H1 (cell line): Measurements from ENCODE around the gene SMOC2. TPM values are rescaled to one million over a fixed set of nuclear protein-coding genes. Genes with fewer than 3 reads are reported as not detected.

ENCODE experiments used
- CTCF ChIA-PET: fragments of 300-600 bp; sonication (Branson Sonifier 250); formaldehyde crosslinking; loops from one replicate; lab custom pipeline; 2021; ENCODE audit not compliant: partially characterized antibody; lab: Charles Lee
- POLR2A ChIA-PET: fragments of 300-600 bp; sonication (Branson Sonifier 250); formaldehyde crosslinking; loops from one replicate; lab custom pipeline; 2021; ENCODE audit warnings: inconsistent platforms; ENCODE audit not compliant: partially characterized antibody; lab: Charles Lee
- DNase-seq, 2 experiments: peaks; one replicate each; pipeline versions ENCODE4 v3.0.0 to v3.0.0-alpha.2; 2010 to 2022; ENCODE audit warnings: low spot score in 2 of 2, low read depth in 1 of 2, mixed read lengths in 1 of 2
- FAIRE-seq: peaks from 2 replicates; lab custom pipeline; 2011; peaks lifted over from hg19 to GRCh38; lab: Jason Lieb, UNC
- H2AFZ ChIP-seq: 2 replicates; pipeline ENCODE4 v1.8.1; 2012; ENCODE audit warnings: low read length, inconsistent platforms
- H2AK5ac ChIP-seq: 2 replicates; pipeline ENCODE4 v1.6.1; 2013; ENCODE audit warnings: low read depth, low read length
- H2BK120ac ChIP-seq: replicated peaks from 2 replicates; pipeline ENCODE3; 2013; ENCODE audit warnings: low read depth, low read length, inconsistent platforms
- H2BK12ac ChIP-seq: 2 replicates; pipeline ENCODE4 v1.6.1; 2013; ENCODE audit warnings: low read depth, low read length
- H2BK15ac ChIP-seq: 2 replicates; pipeline ENCODE4 v1.6.1; 2013; ENCODE audit warnings: low read length
- H2BK20ac ChIP-seq: 2 replicates; pipeline ENCODE4 v1.6.1; 2013; ENCODE audit warnings: low read length
- H2BK5ac ChIP-seq: 2 replicates; pipeline ENCODE4 v1.6.1; 2013; ENCODE audit warnings: low read depth, low read length
- H3K14ac ChIP-seq: 2 replicates; pipeline ENCODE4 v1.6.1; 2013; ENCODE audit warnings: inconsistent platforms; ENCODE audit not compliant: insufficient read length
- H3K18ac ChIP-seq: 2 replicates; pipeline ENCODE4 v1.6.1; 2013; ENCODE audit warnings: low read length; ENCODE audit errors: extremely low read depth
- H3K23ac ChIP-seq: 2 replicates; pipeline ENCODE4 v1.6.1; 2013; ENCODE audit warnings: inconsistent platforms; ENCODE audit not compliant: insufficient read length
- H3K23me2 ChIP-seq: 2 replicates; pipeline ENCODE4 v1.6.1; 2013; ENCODE audit warnings: low read depth, low read length
- H3K27ac ChIP-seq: 2 replicates; pipeline ENCODE4 v1.6.1; 2011; ENCODE audit warnings: low read depth, low read length, inconsistent platforms
- H3K27me3 ChIP-seq, 4 experiments: replicated peaks in 1 of 4; 1 replicate in 1 of 4; 2 replicates in 3 of 4; pipeline versions ENCODE4 v1.6.1 to v1.8.1; 2011 to 2013; ENCODE audit warnings: low read length in 3 of 4, mild to moderate bottlenecking in 3 of 4, inconsistent platforms in 2 of 4, mixed read lengths in 2 of 4, moderate library complexity in 1 of 4; ENCODE audit not compliant: control insufficient read depth in 3 of 4, insufficient read depth in 3 of 4; ENCODE audit errors: extremely low read depth in 1 of 4
- H3K36me3 ChIP-seq, 4 experiments: 2 replicates each; pipeline versions ENCODE4 v1.6.1 to v1.8.1; 2011 to 2013; ENCODE audit warnings: mild to moderate bottlenecking in 4 of 4, low read length in 3 of 4, moderate library complexity in 2 of 4, control low read depth in 1 of 4, inconsistent platforms in 1 of 4; ENCODE audit not compliant: insufficient read depth in 4 of 4, control insufficient read depth in 2 of 4
- H3K4ac ChIP-seq: replicated peaks from 2 replicates; pipeline ENCODE3; 2013; ENCODE audit warnings: low read length, low read depth, mixed read lengths, inconsistent platforms; ENCODE audit not compliant: insufficient read length
- H3K4me1 ChIP-seq, 4 experiments: replicated peaks in 1 of 4; 1 replicate in 1 of 4; 2 replicates in 3 of 4; pipeline versions ENCODE4 v1.6.1 to v1.8.1; 2011 to 2013; ENCODE audit warnings: low read length in 3 of 4, inconsistent platforms in 2 of 4, mixed read lengths in 1 of 4; ENCODE audit not compliant: insufficient read depth in 4 of 4, control insufficient read depth in 3 of 4
- H3K4me2 ChIP-seq, 2 experiments: 2 replicates each; pipeline versions ENCODE4 v1.6.1 to v1.8.1; 2011 to 2013; ENCODE audit warnings: low read depth in 2 of 2, low read length in 2 of 2, control low read depth in 1 of 2, inconsistent platforms in 1 of 2, mild to moderate bottlenecking in 1 of 2; ENCODE audit not compliant: insufficient read depth in 1 of 2
- H3K4me3 ChIP-seq, 4 experiments: fragments of 200-600, 300-600 bp in 1 of 4; sonication (generic), shearing (Covaris generic), sonication (Bioruptor Twin) in 1 of 4; 2 replicates each; pipeline versions ENCODE4 v1.5.1 to v1.8.1; 2011 to 2016; ENCODE audit warnings: low read length in 4 of 4, low read depth in 3 of 4, control low read depth in 2 of 4, inconsistent platforms in 2 of 4, mild to moderate bottlenecking in 2 of 4, mixed read lengths in 1 of 4, moderate library complexity in 1 of 4; ENCODE audit not compliant: insufficient read depth in 2 of 4; ENCODE audit errors: extremely low read depth in 1 of 4
- H3K56ac ChIP-seq: replicated peaks from 2 replicates; pipeline ENCODE3; 2013; ENCODE audit warnings: low read depth, mild to moderate bottlenecking, mixed read lengths, low read length, inconsistent platforms; ENCODE audit not compliant: insufficient read length
- H3K79me1 ChIP-seq: 2 replicates; pipeline ENCODE4 v1.6.1; 2013; ENCODE audit warnings: low read depth, low read length, control low read depth
- H3K79me2 ChIP-seq, 2 experiments: 2 replicates each; pipeline versions ENCODE4 v1.6.1 to v1.8.1; 2012 to 2013; ENCODE audit warnings: low read length in 2 of 2, mild to moderate bottlenecking in 2 of 2, inconsistent platforms in 1 of 2; ENCODE audit not compliant: insufficient read depth in 2 of 2, control insufficient read depth in 1 of 2
- H3K9ac ChIP-seq, 4 experiments: replicated peaks in 1 of 4; 1 replicate in 1 of 4; 2 replicates in 3 of 4; pipeline versions ENCODE4 v1.6.1 to v1.8.1; 2011 to 2013; ENCODE audit warnings: low read depth in 3 of 4, low read length in 3 of 4, control low read depth in 2 of 4, mild to moderate bottlenecking in 2 of 4, moderate library complexity in 2 of 4, inconsistent platforms in 1 of 4; ENCODE audit errors: extremely low read depth in 1 of 4
- H3K9me3 ChIP-seq, 2 experiments: 2 replicates each; pipeline versions ENCODE4 v1.6.1 to v1.8.1; 2012 to 2013; ENCODE audit warnings: mild to moderate bottlenecking in 2 of 2, moderate library complexity in 2 of 2, control low read depth in 1 of 2, inconsistent platforms in 1 of 2, low read depth in 1 of 2, low read length in 1 of 2, mixed read lengths in 1 of 2; ENCODE audit not compliant: insufficient read depth in 2 of 2
- H4K20me1 ChIP-seq, 2 experiments: replicated peaks in 1 of 2; 2 replicates each; pipeline versions ENCODE3 to v1.8.1; 2011 to 2013; ENCODE audit warnings: inconsistent platforms in 2 of 2, low read length in 2 of 2, mild to moderate bottlenecking in 1 of 2; ENCODE audit not compliant: insufficient read depth in 2 of 2, control insufficient read depth in 1 of 2
- H4K5ac ChIP-seq: 2 replicates; pipeline ENCODE4 v1.6.1; 2013; ENCODE audit warnings: low read length, low read depth, mixed read lengths, inconsistent platforms; ENCODE audit not compliant: insufficient read length
- H4K8ac ChIP-seq: 2 replicates; pipeline ENCODE4 v1.8.0; 2013; ENCODE audit warnings: mild to moderate bottlenecking, moderate library complexity, low read length, inconsistent platforms; ENCODE audit not compliant: insufficient read depth; ENCODE audit errors: extremely low read depth
- H4K91ac ChIP-seq: replicated peaks from 2 replicates; pipeline ENCODE3; 2013; ENCODE audit warnings: low read length, mixed read lengths, inconsistent platforms; ENCODE audit not compliant: insufficient read length
- CTBP2 ChIP-seq: IDR thresholded peaks from 2 replicates; pipeline ENCODE4 v1.7.0; 2011; ENCODE audit warnings: borderline replicate concordance, mild to moderate bottlenecking, moderate library complexity, mixed read lengths, low read length; ENCODE audit not compliant: insufficient read depth, insufficient read length
- GABPA ChIP-seq: IDR thresholded peaks from 2 replicates; pipeline ENCODE4 v1.6.1; 2011; ENCODE audit warnings: mild to moderate bottlenecking, low read length, moderate library complexity, borderline replicate concordance; ENCODE audit not compliant: insufficient read depth
- GTF2F1 ChIP-seq: IDR thresholded peaks from 2 replicates; pipeline ENCODE4 v1.6.1; 2012; ENCODE audit warnings: low read depth, low read length, improper control_type of control experiment, borderline replicate concordance
- JUN ChIP-seq: IDR thresholded peaks from 2 replicates; pipeline ENCODE4 v1.6.1; 2011; ENCODE audit warnings: low read depth, mild to moderate bottlenecking, improper control_type of control experiment, low read length
- KDM1A ChIP-seq: fragments of 200-600, 300-600 bp; sonication (generic); IDR thresholded peaks from 2 replicates; pipeline ENCODE4 v1.7.1; 2016; ENCODE audit warnings: mild to moderate bottlenecking, low read length, borderline replicate concordance
- MAFK ChIP-seq: IDR thresholded peaks from 2 replicates; pipeline ENCODE4 v1.6.1; 2012; ENCODE audit warnings: low read depth, mild to moderate bottlenecking, improper control_type of control experiment, low read length
- NANOG ChIP-seq: IDR thresholded peaks from 2 replicates; pipeline ENCODE4 v1.6.1; 2011; ENCODE audit warnings: low read length, low read depth, mild to moderate bottlenecking, inconsistent platforms; ENCODE audit not compliant: insufficient read depth, poor library complexity, severe bottlenecking
- NRF1 ChIP-seq: IDR thresholded peaks from 2 replicates; pipeline ENCODE4 v1.6.1; 2011; ENCODE audit warnings: mild to moderate bottlenecking, low read depth, low read length, improper control_type of control experiment
- POLR2A ChIP-seq, 2 experiments: IDR thresholded peaks; 1 replicate in 1 of 2; 2 replicates in 1 of 2; pipeline ENCODE4 v1.6.1; 2011; ENCODE audit warnings: low read depth in 2 of 2, low read length in 2 of 2, mild to moderate bottlenecking in 2 of 2; ENCODE audit errors: control extremely low read depth in 1 of 2
- POLR2AphosphoS5 ChIP-seq: IDR thresholded peaks from 2 replicates; pipeline ENCODE4 v1.6.1; 2011; ENCODE audit warnings: low read depth, low read length
- SIRT6 ChIP-seq: IDR thresholded peaks from one replicate; pipeline ENCODE4 v1.7.1; 2012; ENCODE audit warnings: low read length, inconsistent platforms
- SP4 ChIP-seq: IDR thresholded peaks from 2 replicates; pipeline ENCODE4 v1.6.1; 2012; ENCODE audit warnings: low read length, inconsistent platforms
- TAF1 ChIP-seq: IDR thresholded peaks from 2 replicates; pipeline ENCODE4 v1.6.1; 2011; ENCODE audit warnings: mild to moderate bottlenecking, low read depth, low read length
- TCF12 ChIP-seq: IDR thresholded peaks from 2 replicates; pipeline ENCODE4 v1.6.1; 2011; ENCODE audit warnings: low read depth, mild to moderate bottlenecking, low read length
- ZNF274 ChIP-seq: IDR thresholded peaks from 2 replicates; pipeline ENCODE4 v1.7.0; 2012; ENCODE audit warnings: low read length, borderline replicate concordance; ENCODE audit errors: extremely low read depth
- WGBS, 2 experiments: shearing (Covaris generic) in 1 of 2; methylation state at CpG; one replicate each; pipeline versions ENCODE4 v1.1.6 to v1.1.7; 2013 to 2015; ENCODE audit warnings: low lambda C conversion rate in 2 of 2, mixed read lengths in 2 of 2, inconsistent platforms in 1 of 2, low coverage in 1 of 2, missing lambda C conversion rate in 1 of 2; ENCODE audit not compliant: insufficient replicate concordance in 2 of 2, insufficient coverage in 1 of 2, insufficient read length in 1 of 2; ENCODE audit errors: extremely low coverage in 1 of 2, missing lambda C conversion rate in 1 of 2; 5-methylcytosine and 5-hydroxymethylcytosine counted together
- polyA plus RNA-seq, 7 experiments: library from polyadenylated mRNA; depleted of rRNA in 3 of 7; stranded (reverse) in 5 of 7; unstranded in 2 of 7; fragments of >200 nt in 5 of 7; fragments of 200-250 nt in 2 of 7; gene quantifications; 1 replicate in 5 of 7; 2 replicates in 1 of 7; 4 replicates in 1 of 7; pipeline versions ENCODE4 v1.2.1 to v1.2.3, GENCODE V29; 2011 to 2013; ENCODE audit warnings: missing spikeins in 2 of 7, mixed read lengths in 2 of 7
- total RNA-seq: library from RNA; stranded (reverse); fragmentation: NEBNext Ultra II Directional; extraction: Animal tissue kit (Norgen Biotek cat#: 25700); gene quantifications from 2 replicates; pipeline ENCODE4 v1.2.1, GENCODE V29; 2021
- TF ChIP-seq, protein P1 (sequence below): IDR thresholded peaks from 2 replicates; pipeline ENCODE4 v1.6.1; 2012; ENCODE audit warnings: inconsistent platforms

SMOC2 gene
- total and polyA plus RNA-seq, 2 of the 8 experiments (the other 6 are each of a cell fraction or from before 2014, with no cell fraction given) = 7.7 to 8.5 TPM

GRCh38 chr6:168684906-168685305 is 243.9 kb downstream of the SMOC2 start:
- FAIRE-seq (no peak), DNase-seq (no peak)
- H3K79me1 ChIP-seq = no peaks in the 10 kb centered on the region
- H4K20me1 ChIP-seq = no peaks in the 10 kb centered on the region
- H3K4me3 ChIP-seq = no peak overlapping the region
- H3K27ac ChIP-seq = no peak overlapping the region
- H3K18ac ChIP-seq = no peak overlapping the region
- no peak overlapping the region for H2BK5ac ChIP-seq
- no peak overlapping the region for H4K8ac ChIP-seq
- ChIA-PET CTCF (no interaction called here), POLR2A (no interaction called here)
- no peak overlapping the region for H3K56ac ChIP-seq
- no peak overlapping the region for H3K4ac ChIP-seq
- H3K9ac ChIP-seq = no peak overlapping the region
- H2BK120ac ChIP-seq = no peak overlapping the region
- 89% methylated on average over 8 of the region's 8 CpGs; no CpG with 5 or more reads in 1 of the 2 experiments for WGBS, 2 experiments
- no peak overlapping the region for H3K4me2 ChIP-seq
- no peaks in the 10 kb centered on the region for H3K27me3 ChIP-seq
- H2AK5ac ChIP-seq = no peak overlapping the region
- no peak overlapping the region for H4K91ac ChIP-seq
- no peak overlapping the region for H3K14ac ChIP-seq
- H2BK15ac ChIP-seq = no peak overlapping the region
- no peak overlapping the region for H2BK20ac ChIP-seq
- TF ChIP-seq POLR2AphosphoS5 = no peak
- no peak for TF ChIP-seq ZNF274
- TF ChIP-seq TCF12 = no peak
- no peak for TF ChIP-seq POLR2A (IDR thresholded peaks at IDR 0.05; ENCODE audit: control extremely low read depth in 1 of 2, low read depth in 2 of 2, low read length in 2 of 2)
- TF ChIP-seq KDM1A = no peak
- no peak for TF ChIP-seq SP4
- no peak for TF ChIP-seq TAF1
- TF ChIP-seq MAFK = no peak
- no peak for TF ChIP-seq NRF1
- no peak for TF ChIP-seq GTF2F1
- no peak for TF ChIP-seq SIRT6
- TF ChIP-seq GABPA = no peak
- TF ChIP-seq JUN = no peak
- no peak for TF ChIP-seq NANOG
- TF ChIP-seq CTBP2 = no peak
- TF ChIP-seq, protein P1, sequence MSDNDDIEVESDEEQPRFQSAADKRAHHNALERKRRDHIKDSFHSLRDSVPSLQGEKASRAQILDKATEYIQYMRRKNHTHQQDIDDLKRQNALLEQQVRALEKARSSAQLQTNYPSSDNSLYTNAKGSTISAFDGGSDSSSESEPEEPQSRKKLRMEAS = no peak
- TF ChIP-seq, all 59 proteins: peak for 0
- H3K9me3 ChIP-seq = no peaks in the 10 kb centered on the region
- no peak overlapping the region for H2AFZ ChIP-seq
- peaks cover 0 to 10% (median 8%) of the 10 kb centered on the region in 4 experiments; a peak in 6 of 7 replicates for H3K4me1 ChIP-seq
- H3K36me3 ChIP-seq = no peaks in the 10 kb centered on the region
- H3K23ac ChIP-seq = no peak overlapping the region
- H3K79me2 ChIP-seq = no peaks in the 10 kb centered on the region
- H2BK12ac ChIP-seq = no peak overlapping the region
- H3K23me2 ChIP-seq = no peaks in the 10 kb centered on the region
- H4K5ac ChIP-seq = no peak overlapping the region
